HG03159 (cell line): Measurements from ENCODE around the gene CUX1.
"Not testable (repeated sequence)": the region's sequence is repeated elsewhere in the genome, so short reads cannot be mapped to it uniquely, and the experiment has no call there.

ENCODE experiments used
- ATAC-seq: cut with Tn5 transposase; IDR thresholded peaks from one replicate; pipeline ENCODE4 v1.9.1; 2021; ENCODE audit warnings: mild to moderate bottlenecking, moderate library complexity; ENCODE audit not compliant: unreplicated experiment

CUX1 gene

GRCh38 chr7:101817471-101818286 is at the start of gene CUX1:
TSS of gene CUX1 (plus strand) at chr7:101817626. CDS start at chr7:101817640, 14 bp downstream.
- ATAC-seq, result no peak

GRCh38 chr7:101768280-101768679 is 49.1 kb upstream of the CUX1 start:
- ATAC-seq, result no peak

- ATAC-seq, result no peak
Measured at GRCh38 chr7:101770466-101770865, 47.0 kb upstream of the CUX1 start.

GRCh38 chr7:101772508-101773211 is 44.8 kb upstream of the CUX1 start:
- no peak for ATAC-seq

GRCh38 chr7:101775181-101775580 is 42.2 kb upstream of the CUX1 start:
- no peak for ATAC-seq

- no peak for ATAC-seq
Measured at GRCh38 chr7:101778026-101778580, 39.3 kb upstream of the CUX1 start.

- ATAC-seq, result no peak
Measured at GRCh38 chr7:101779267-101779666, 38.2 kb upstream of the CUX1 start.

GRCh38 chr7:101780281-101780680 is 37.1 kb upstream of the CUX1 start:
- ATAC-seq, result no peak

GRCh38 chr7:101781439-101781838 is 36.0 kb upstream of the CUX1 start:
- ATAC-seq, result no peak

- ATAC-seq, result no peak
Measured at GRCh38 chr7:101782476-101782875, 35.0 kb upstream of the CUX1 start.

- ATAC-seq, result no peak
Measured at GRCh38 chr7:101782896-101783295, 34.5 kb upstream of the CUX1 start.

- ATAC-seq, result no peak
Measured at GRCh38 chr7:101783381-101784181, 33.8 kb upstream of the CUX1 start.

GRCh38 chr7:101784292-101785127 is 32.9 kb upstream of the CUX1 start:
- no peak for ATAC-seq

- ATAC-seq, result no peak
Measured at GRCh38 chr7:101787864-101788263, 29.6 kb upstream of the CUX1 start.

GRCh38 chr7:101788517-101788916 is 28.9 kb upstream of the CUX1 start:
- no peak for ATAC-seq

- ATAC-seq, result no peak
Measured at GRCh38 chr7:101790566-101791293, 26.7 kb upstream of the CUX1 start.

GRCh38 chr7:101792051-101792681 is 25.3 kb upstream of the CUX1 start:
- no peak for ATAC-seq

- ATAC-seq, result not testable (repeated sequence)
Measured at GRCh38 chr7:101792682-101793071, 24.7 kb upstream of the CUX1 start.

GRCh38 chr7:101795461-101795860 is 22.0 kb upstream of the CUX1 start:
- ATAC-seq, result no peak
